GDM1 (cell line): ENCODE data around the gene PARP8.
"Not testable (repeated sequence)": the region's sequence is repeated elsewhere in the genome, so short reads cannot be mapped to it uniquely, and the experiment has no call there.

Experiments
- DNase-seq: peaks from one replicate; lab custom pipeline; 2025; lab: John Stamatoyannopoulos, UW

Gene PARP8

DNA sequence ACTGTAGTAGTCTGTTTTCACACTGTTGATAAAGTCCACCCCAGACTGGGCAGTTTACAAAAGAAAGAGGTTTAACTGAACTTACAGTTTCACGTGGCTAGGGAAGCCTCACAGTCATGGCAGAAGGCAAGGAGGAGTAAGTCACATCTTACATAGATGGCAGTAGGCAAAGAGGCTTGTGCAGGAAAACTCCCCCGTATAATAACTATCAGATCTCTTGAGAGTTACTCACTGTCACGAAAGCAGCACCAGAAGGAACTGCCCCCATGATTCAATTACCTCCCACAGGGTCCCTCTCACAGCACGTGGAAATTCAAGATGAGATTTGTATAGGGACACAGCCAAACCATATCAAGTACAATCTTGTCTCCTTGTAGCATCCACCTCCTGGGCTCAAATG is 21.1 kb downstream of the PARP8 start:
- no peak for DNase-seq

DNA sequence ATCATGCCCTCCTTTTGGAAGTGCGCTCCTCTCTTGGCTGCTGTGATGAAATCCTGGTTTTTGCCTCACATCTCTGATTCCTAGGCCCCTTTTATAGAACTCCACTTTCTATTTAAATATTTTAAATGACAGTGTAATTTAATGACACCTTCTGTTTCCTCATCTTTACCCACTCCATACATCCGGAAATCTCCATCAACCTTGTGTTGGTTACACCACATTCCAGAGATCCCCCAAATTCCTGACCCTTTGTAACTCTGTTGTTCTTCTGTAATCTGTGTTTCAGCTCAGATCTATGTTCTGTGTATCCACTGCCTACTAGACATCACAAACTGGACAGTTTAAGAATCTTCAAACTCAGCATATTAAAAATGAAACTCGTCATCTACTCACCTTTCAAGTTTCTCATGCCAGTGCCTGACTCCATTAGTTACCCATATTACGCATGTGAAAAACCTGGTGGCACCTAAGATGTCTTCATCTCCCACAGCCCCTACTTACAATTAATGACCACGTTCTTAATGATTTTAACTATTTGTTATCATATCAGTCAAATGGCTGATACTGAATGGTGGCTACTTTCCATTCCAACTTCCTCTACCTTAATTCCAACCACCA is 25.1 kb downstream of the PARP8 start:
- DNase-seq: no peak

DNA sequence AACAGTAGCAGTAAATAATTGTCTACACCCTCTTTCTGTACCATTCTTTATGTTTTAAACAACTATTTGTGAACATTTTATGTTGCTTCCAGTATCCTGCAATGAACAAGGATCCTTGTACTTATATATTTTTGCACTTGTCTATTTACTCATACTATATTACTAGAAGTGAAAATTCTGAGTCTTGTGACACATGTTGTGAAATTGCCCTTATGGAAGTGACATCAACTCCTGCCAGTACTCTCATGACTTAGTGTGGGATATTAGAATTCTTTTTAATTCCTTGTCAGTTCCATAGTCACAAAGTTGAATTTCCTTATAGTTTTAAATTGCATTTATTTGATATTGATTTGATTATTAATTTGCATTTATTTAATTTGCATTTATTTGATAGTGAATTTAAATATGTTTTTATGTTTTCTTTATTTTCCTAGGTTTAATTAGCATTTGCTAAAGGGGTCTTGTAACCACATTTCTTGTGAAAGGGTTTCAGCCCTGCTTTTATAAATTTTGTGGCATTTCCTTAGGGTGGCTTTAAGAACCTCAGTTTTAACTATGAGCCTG is 27.7 kb downstream of the PARP8 start:
- DNase-seq: no peak

DNA sequence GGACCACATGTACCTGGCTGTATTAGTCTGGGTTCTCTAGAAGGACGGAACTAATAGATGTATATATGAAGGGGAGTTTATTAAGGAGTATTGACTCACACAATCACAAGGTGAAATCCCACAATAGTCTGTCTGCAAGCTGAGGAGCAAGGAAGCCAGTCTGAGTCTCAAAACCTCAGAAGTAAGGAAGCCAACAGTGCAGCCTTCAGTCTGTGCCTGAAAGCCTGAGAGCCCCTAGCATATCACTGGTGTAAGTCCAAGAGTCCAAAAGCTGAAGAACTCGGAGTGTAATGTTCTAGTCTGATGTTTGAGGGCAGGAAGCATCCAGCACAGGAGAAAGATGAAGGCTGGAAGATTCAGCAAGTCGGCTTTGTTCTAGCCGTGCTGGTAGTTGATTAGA is 28.2 kb downstream of the PARP8 start:
- not testable (repeated sequence) for DNase-seq

- no peak for DNase-seq
Measured at GRCh38 chr5:50697739-50698138, 31.3 kb downstream of the PARP8 start.

DNA sequence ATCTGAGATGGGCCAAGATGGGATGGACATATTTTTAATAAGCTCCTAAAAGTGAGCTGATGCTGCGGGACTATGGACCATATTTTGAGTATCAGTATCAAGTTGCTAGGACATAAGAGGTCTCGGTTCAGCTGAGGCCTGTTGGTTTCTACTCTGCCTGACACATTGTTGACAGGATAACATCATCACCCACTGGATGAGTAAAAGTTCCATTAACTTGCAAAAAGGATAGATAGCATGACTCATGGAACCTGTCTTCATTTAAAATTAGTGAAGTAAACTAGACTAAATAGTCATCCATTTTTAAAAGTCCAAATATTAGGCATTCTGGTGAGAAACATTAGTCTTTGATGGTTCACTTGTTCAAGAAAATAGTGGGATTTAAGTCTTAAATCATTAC is 33.3 kb downstream of the PARP8 start:
- no peak for DNase-seq

GRCh38 chr5:50700706-50701105 is 34.3 kb downstream of the PARP8 start:
- DNase-seq: no peak

GRCh38 chr5:50702615-50703366 is 36.4 kb downstream of the PARP8 start:
- no peak for DNase-seq

GRCh38 chr5:50703367-50703666 is 36.9 kb downstream of the PARP8 start:
- no peak for DNase-seq

DNA sequence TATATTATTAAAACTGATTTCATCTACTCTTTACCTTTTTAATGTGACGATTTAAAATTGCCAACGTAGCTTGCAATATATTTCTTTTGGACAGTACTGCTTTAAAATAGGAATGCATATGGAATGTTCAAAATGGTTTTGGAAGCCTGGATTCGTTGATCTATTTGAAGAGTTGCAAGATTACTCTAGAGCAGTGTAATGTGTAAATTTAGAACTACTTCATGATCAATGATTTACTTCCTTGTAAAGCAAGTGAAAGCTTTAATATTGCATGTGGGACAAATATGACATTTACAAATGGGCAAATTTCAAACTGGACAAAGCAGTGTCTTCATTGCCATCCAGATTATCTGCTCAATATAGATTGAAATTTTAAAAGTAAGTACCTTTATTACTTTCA is 38.3 kb downstream of the PARP8 start:
- DNase-seq: no peak

- DNase-seq: no peak
Measured at GRCh38 chr5:50709471-50709870, 43.0 kb downstream of the PARP8 start.

GRCh38 chr5:50710838-50711237 is 44.4 kb downstream of the PARP8 start:
- DNase-seq: no peak

DNA sequence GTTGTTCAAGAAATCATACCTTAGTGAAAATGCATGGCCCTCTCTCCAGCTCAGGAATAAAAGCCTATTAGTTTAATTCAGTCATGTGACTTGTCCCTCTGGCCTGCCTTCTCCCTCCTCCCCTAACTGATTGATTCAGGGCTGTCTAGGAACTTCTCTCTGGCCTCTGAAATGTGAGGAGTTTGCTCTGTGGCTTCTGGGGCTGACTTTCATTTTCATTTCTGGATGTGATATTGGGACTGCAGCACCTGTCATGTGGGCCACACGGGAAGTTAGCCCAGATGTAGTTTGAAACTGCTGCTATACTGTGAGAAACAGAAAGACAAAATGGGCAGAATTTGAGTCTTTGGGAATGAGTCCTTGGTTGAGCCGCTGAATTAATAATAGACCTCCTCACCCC is 44.8 kb downstream of the PARP8 start:
- peak; percentile 68 for DNase-seq

DNA sequence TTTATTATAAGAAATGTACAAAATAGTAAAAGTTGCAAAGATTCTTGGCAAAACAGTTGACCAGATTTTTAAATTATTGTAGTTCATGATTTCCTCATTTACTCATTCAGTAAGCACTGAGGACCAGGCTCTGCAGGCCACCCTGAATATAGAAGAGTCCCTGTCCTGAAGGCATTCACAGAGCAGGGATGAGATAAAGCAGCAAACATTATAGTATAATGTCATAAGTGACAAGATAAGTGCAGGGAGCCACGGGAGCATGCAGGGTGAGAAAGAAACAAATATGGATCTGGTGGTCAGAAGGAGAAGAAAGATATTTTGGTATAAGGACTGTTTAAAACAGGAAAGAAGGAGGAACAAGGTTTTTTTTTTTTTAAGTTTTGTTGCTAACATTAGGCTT is 46.0 kb downstream of the PARP8 start:
- DNase-seq: no peak

DNA sequence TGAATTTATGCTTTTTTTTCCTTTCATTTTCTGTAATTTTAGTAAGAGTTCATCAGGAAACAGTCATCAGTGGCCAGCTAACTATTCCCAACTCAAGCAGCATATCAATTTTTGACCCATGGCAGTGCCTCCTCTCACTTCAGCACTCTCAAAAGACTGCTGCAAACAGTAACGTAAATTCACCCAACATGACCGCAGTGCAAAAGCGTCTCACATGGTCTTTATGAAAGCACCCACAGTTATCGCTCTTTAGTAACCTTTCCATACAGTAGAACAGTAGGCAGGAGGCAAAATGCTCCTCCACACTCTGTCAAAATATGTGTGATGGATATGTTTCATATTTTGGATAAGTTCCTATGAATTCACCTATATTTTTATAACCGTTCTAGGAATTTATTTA is 48.6 kb downstream of the PARP8 start:
- DNase-seq: peak; percentile 42

DNA sequence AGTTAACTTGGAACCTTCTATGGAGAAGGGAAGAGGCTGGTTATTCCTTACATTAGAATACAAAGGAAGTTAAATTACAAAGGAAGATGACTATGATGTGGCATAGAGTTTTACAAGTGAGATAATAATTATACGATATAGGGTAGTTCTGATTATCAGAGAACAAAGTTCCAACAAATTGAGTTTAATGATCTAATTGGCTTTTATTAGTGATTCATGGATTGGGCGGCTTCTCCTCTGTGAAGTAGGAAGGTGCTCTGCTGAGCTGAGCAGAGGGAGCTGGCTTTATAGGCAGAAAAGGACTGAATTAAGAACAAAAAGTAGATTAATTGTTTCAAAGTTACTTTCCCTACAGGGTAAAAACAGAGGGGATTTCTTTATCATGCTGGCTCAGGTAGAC is 49.7 kb downstream of the PARP8 start:
- DNase-seq: no peak

DNA sequence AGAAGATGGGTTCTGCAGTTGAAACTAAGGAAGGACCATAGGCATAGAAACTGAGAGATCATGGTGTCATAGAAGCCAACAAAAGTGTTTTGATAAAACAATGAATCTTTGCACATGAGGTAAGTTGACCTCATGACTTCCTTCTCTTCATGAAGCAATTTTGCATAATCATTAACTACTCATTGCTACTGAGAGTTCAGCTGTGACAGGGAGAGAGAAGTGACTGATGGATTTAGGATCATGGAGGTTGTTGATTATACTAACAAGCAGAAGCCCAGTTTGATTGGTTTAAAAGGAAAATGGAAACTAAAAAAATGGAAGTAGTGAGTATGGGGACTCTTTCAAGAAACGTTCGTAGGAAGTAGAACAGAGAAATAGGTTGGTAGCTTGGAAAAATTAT is 51.2 kb downstream of the PARP8 start:
- DNase-seq: no peak

GRCh38 chr5:50720061-50720710 is 53.7 kb downstream of the PARP8 start:
- DNase-seq: no peak

- DNase-seq: no peak
Measured at GRCh38 chr5:50722223-50722622, 55.8 kb downstream of the PARP8 start.

DNA sequence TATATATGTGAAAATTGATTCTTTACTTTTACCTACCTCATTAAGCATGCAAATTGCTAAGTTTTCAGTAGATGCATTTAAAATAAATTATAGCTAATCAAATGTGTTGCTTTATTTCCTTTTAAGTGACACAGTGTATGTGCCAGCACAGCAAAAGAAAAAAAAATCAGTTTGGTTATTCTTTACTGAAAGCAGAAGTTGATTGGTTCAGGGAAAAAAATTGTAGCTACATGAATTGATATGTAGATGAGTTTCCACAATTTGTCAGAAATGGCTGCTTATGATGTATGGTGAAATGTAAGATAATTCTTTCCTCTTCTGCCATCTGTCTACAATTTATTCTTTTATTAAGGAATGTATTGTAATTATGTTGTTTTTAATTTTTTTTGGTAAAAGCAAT is 57.8 kb downstream of the PARP8 start:
- no peak for DNase-seq

DNA sequence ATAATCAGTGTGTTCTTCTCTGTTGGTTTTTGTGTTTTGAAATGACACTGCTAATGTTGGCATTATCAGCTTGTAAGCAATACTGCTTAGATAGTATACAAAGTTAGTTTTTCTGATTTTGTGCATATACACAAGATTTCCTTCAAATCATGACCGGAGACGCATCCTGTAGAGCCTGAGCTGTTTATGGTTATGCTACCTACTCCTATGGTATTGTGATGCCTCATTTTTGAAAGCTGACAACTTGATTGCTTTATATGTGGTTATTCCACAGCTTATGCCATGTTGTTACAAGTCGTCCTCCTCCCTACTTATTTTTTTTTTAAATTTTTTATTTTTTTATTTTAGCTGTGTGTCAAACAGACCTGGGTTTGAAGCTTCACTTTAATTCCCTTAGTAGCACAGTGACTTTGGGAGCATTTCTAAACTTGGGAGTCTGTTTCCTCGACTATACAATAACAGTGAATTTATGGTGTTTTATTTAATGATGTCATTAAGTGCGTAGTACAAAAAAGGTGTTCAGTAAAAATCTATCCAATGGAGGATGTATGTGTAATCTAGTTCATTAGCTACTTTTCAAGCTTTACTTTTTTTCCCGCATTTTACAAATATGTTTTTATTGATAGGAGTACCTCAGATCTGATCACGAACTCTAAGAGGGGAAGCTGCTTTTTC is 59.5 kb downstream of the PARP8 start:
- DNase-seq: no peak

GRCh38 chr5:50726475-50727148 is 60.2 kb downstream of the PARP8 start:
- DNase-seq: no peak
